GM13977 (cell line): ENCODE data around the gene VPS37C.

ENCODE experiments used
- DNase-seq: peaks from one replicate; pipeline ENCODE4 v3.0.0; 2012; ENCODE audit warnings: low spot score
- CTCF ChIP-seq: IDR thresholded peaks from 2 replicates; pipeline ENCODE4 v1.5.1; 2012; ENCODE audit warnings: mild to moderate bottlenecking, control low read depth; ENCODE audit not compliant: insufficient read depth; ENCODE audit errors: extremely low read depth, missing control alignments
- in situ Hi-C: fragments of 300-500 bp; cut with MboI; formaldehyde crosslinking; loops from one replicate; pipeline ENCODE4 v1.12.0; 2022; ENCODE audit warnings: low sequenced_read_pairs, low pct_unique_long_range_greater_than_20kb, mixed read lengths, inconsistent platforms; ENCODE audit not compliant: unreplicated experiment

Gene VPS37C

GRCh38 chr11:61121917-61122316, 39.3 kb downstream of the VPS37C start:
- TF ChIP-seq CTCF: no peak
- in situ Hi-C loops: loop anchor here (10.0 kb wide), 1 partner anchor 157 kb away; no protein-coding TSS in a partner anchor
- DNase-seq: no peak

- in situ Hi-C loops: loop anchor here (10.0 kb wide), 1 partner anchor 157 kb away; no protein-coding TSS in a partner anchor
- no peak for TF ChIP-seq CTCF
- no peak for DNase-seq
Observed at GRCh38 chr11:61121192-61121831, 39.9 kb downstream of the VPS37C start.

- in situ Hi-C loops: loop anchor here (10.0 kb wide), 1 partner anchor 156 kb away; no protein-coding TSS in a partner anchor
- DNase-seq: peak; percentile 71
- TF ChIP-seq CTCF: no peak
Observed at GRCh38 chr11:61120706-61121191, 40.5 kb downstream of the VPS37C start.

- in situ Hi-C loops: loop anchor here (10.0 kb wide), 1 partner anchor 155 kb away; no protein-coding TSS in a partner anchor
- DNase-seq: no peak
- no peak for TF ChIP-seq CTCF
Observed at GRCh38 chr11:61120099-61120705, 41.0 kb downstream of the VPS37C start.

- DNase-seq: no peak
- in situ Hi-C loops: no loop called here
- no peak for TF ChIP-seq CTCF
Observed at GRCh38 chr11:61119571-61119970, 41.7 kb downstream of the VPS37C start.

GRCh38 chr11:61119055-61119454, 42.2 kb downstream of the VPS37C start:
- in situ Hi-C loops: no loop called here
- no peak for DNase-seq
- TF ChIP-seq CTCF: no peak
